Measurements from ENCODE around the gene CDHR2. TPM values are rescaled to one million over a fixed set of nuclear protein-coding genes. Genes with fewer than 3 reads are reported as not detected.

Gene CDHR2
- total RNA-seq, 2 donors from 2014 or later, result 0.12 TPM; not detected in 1

DNA sequence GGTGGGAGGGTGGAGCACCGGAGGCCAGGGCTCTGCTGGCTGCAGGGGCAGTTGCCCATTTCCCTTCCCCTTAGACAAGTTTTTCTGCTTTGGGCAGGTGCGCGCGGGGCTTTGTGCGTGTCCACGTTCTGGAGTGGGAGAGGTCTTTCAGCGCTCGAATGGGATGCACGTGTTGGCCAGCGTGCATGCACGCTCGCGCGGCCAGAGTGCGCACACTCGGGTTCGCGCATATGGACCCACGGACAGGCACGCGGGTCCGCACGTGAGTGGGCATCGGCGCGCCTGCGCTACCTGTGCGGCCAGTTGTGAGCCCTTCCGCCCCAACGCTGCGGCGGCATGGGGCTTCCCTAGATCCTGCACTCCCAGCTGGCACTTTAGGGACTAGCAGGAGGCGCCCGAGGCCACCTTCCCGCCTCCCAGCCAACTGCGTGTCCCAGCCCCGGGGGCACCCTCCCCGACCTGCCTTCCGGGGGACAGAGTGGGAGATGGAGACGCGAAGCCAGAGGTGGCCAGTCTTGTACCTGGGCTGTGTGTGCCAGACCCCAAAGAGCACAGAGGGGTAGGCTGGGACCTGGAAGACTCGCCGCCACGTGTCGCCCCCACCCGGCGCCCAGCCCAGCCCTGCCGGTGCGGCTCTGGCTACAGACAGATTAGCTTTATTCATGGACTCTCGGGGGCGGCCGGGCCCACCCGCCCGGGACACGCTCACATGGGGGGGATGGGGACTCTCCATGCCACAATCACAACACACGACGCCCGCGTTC is 70.6 kb downstream of the CDHR2 start:
- Histone ChIP-seq H3K4me3 (no peak overlapping the region), H3K4me1 (peaks cover 0 to 35% of the 10 kb centered on the region in 2 donors), H3K9me3 (no peaks in the 10 kb centered on the region), H3K27me3 (peaks cover 5 to 17% of the 10 kb centered on the region in 2 donors), H3K27ac (no peak overlapping the region), H3K36me3 (no peaks in the 10 kb centered on the region)
- TF ChIP-seq, protein P1, sequence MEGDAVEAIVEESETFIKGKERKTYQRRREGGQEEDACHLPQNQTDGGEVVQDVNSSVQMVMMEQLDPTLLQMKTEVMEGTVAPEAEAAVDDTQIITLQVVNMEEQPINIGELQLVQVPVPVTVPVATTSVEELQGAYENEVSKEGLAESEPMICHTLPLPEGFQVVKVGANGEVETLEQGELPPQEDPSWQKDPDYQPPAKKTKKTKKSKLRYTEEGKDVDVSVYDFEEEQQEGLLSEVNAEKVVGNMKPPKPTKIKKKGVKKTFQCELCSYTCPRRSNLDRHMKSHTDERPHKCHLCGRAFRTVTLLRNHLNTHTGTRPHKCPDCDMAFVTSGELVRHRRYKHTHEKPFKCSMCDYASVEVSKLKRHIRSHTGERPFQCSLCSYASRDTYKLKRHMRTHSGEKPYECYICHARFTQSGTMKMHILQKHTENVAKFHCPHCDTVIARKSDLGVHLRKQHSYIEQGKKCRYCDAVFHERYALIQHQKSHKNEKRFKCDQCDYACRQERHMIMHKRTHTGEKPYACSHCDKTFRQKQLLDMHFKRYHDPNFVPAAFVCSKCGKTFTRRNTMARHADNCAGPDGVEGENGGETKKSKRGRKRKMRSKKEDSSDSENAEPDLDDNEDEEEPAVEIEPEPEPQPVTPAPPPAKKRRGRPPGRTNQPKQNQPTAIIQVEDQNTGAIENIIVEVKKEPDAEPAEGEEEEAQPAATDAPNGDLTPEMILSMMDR (IDR thresholded peaks at IDR 0.05), result no peak
- no peak for DNase-seq (ENCODE audit: low spot score)

DNA sequence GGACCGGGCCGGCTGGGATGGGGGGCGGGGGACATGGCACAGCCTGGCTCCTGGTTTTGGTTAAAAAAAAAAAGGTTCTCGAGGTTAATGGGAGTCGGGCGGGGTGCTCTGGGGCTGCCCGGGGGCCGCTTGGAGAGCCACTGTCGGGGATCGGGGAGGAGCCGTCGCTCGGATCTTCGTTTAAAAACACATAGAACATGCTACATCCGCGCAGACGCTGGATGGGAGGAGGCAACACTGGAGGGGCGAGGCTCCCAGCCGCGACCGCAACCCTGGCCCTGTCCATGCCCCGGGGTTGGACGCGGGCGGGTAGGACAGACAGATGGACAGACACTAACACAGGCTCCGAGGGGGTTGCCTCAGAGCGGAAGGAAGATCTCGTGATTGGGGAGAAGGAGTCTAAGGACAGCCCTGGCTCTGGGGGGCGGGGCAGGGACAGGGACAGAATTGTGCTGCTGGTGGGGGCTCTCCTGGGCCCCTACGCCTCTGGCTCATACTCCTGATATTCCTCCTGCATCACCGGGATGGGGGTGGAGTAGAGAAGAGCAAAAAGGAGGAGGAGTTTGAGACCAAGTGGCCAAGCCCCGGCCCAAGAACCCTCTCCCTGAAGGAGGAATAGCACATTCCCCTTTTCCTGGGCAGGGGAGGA is 71.3 kb downstream of the CDHR2 start:
- H3K27ac ChIP-seq, result no peak overlapping the region
- H3K4me3 ChIP-seq, result no peak overlapping the region
- H3K9me3 ChIP-seq, result no peaks in the 10 kb centered on the region
- no peaks in the 10 kb centered on the region for H3K36me3 ChIP-seq
- TF ChIP-seq, protein P1 (IDR thresholded peaks at IDR 0.05), result no peak
- H3K4me1 ChIP-seq, result peaks cover 0 to 35% of the 10 kb centered on the region in 2 donors
- DNase-seq (ENCODE audit: low spot score), result no peak
- H3K27me3 ChIP-seq, result peaks cover 5 to 17% of the 10 kb centered on the region in 2 donors

DNA sequence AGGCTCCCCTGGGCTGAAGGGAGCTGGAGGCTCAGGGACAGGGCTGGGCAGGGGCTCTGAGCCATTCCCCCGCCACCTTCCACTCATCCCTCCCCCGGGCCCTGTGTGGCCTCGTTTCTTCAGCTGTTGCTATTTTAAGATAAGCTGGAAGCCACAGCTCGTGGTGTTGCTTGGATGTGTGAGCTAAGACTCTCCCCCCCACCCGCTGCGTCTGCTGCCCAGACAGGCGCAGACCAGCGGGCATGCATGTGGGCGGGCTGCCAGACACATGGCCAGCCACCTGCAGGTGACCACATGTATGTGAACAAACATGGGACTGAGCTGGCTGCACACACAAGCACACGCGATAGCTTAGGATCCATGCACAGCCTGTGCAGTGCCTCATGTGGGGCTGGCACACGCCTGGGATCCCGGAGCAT is 72.5 kb downstream of the CDHR2 start:
- peaks cover 0 to 35% of the 10 kb centered on the region in 2 donors for H3K4me1 ChIP-seq
- no peak overlapping the region for H3K4me3 ChIP-seq
- H3K27me3 ChIP-seq, result peaks cover 5 to 17% of the 10 kb centered on the region in 2 donors
- no peaks in the 10 kb centered on the region for H3K36me3 ChIP-seq
- TF ChIP-seq, protein P1 (IDR thresholded peaks at IDR 0.05), result no peak
- H3K27ac ChIP-seq, result no peak overlapping the region
- no peaks in the 10 kb centered on the region for H3K9me3 ChIP-seq
- DNase-seq (ENCODE audit: low spot score), result no peak

DNA sequence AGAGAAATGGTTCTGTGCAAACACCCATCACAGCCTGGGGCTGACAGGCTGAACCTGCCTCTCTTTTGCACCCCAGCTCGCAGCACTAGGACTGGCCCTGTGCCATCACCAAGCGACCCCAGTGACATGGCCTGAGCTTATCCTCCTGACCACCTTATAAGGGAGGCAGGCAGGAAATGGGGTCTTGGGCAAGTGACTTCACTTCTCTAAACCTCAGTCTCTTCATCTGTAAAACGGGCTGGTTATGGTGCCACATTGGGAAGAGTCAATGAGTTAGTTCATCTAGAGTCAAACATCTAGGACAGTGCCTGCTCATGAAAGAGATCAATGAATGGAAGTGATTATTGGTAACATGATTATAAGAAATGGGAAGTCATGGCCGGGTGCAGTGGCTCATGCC is 75.0 kb downstream of the CDHR2 start:
- Histone ChIP-seq H3K4me1 (peaks cover 0 to 32% of the 10 kb centered on the region in 2 donors), H3K4me3 (no peak overlapping the region), H3K9me3 (no peaks in the 10 kb centered on the region), H3K27ac (no peak overlapping the region), H3K27me3 (peaks cover 11 to 16% of the 10 kb centered on the region in 2 donors), H3K36me3 (no peaks in the 10 kb centered on the region)
- TF ChIP-seq, protein P1 (IDR thresholded peaks at IDR 0.05), result no peak
- no peak for DNase-seq (ENCODE audit: low spot score)

DNA sequence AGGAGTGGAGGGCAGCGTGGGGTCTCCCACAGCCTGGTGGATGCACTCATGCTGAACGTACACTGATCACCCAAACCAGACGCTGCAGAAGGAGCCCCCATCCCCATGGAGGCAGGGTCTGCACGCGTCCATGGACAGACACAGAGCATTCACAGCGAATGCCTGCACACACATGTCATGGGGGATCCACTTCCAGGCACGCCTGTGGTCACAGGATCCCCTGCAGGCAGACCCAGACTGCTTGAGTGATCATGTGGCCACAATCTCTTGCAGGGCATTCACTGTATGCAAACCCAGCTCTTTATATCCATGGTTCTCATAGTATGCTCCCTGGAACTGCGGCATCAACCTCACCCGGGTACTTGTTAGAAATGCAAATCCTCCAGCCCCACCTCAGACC is 75.8 kb downstream of the CDHR2 start:
- no peaks in the 10 kb centered on the region for H3K9me3 ChIP-seq
- H3K36me3 ChIP-seq, result no peaks in the 10 kb centered on the region
- TF ChIP-seq, protein P1 (IDR thresholded peaks at IDR 0.05), result no peak
- peaks cover 0 to 32% of the 10 kb centered on the region in 2 donors for H3K4me1 ChIP-seq
- H3K4me3 ChIP-seq, result no peak overlapping the region
- peaks cover 7 to 16% of the 10 kb centered on the region in 2 donors for H3K27me3 ChIP-seq
- H3K27ac ChIP-seq, result no peak overlapping the region
- DNase-seq (ENCODE audit: low spot score), result no peak

Measured in right atrium auricular region (tissue), 2 donors.